Measurements from ENCODE around the gene SZT2.

- TF ChIP-seq CTCF (CRISPR knock-in tag; IDR thresholded peaks at IDR 0.05) (no peak), HMG20A (CRISPR knock-in tag; IDR thresholded peaks at IDR 0.05; ENCODE audit: borderline replicate concordance) (no peak), NBN (conservative IDR thresholded peaks at IDR 0.05) (no peak)
Measured at GRCh38 chr1:43386676-43387075, 3.0 kb upstream of the SZT2 start.
